Measurements from ENCODE around the gene CDC42BPA. TPM values are rescaled to one million over a fixed set of nuclear protein-coding genes. Genes with fewer than 3 reads are reported as not detected.

CDC42BPA gene
- total and polyA plus RNA-seq, 9 of the 15 experiments (the other 6 are each of a cell fraction or from before 2014, with no cell fraction given), result 8.0 to 77.5 (median 52.1) TPM

DNA sequence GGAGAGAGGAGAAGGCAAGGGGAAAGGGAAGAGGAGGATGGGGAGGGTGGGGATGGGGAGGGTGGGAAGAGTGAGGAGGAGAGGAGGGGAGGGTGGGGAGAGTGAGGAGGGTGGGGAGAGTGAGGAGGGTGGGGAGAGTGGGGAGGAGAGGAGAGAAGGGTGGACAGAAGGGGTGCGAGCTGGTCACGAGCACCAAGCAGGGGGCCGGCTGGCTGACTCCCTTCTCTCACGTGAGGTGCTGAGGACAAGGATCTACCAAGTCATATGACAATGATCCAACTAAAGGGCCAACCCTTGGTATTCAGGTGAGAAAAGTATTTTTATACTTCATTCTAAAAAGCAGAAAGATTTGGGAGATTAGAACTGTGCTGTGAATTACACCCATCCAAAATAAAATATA lies 326.4 kb downstream of the CDC42BPA start:
- no peak overlapping the region for H3K4me3 ChIP-seq
- H3K27ac ChIP-seq (ENCODE audit: extremely low read depth, low read depth, low read length), result no peak overlapping the region
- H2AFZ ChIP-seq (ENCODE audit: low read depth, low read length), result no peak overlapping the region
- ATAC-seq (no peak), FAIRE-seq (no peak), DNase-seq (ENCODE audit: extremely low read depth in 1 of 4, low spot score in 3 of 4) (no peak)
- H3K36me3 ChIP-seq (ENCODE audit: control insufficient read depth, insufficient read depth, low read length), result peaks cover 66% of the 10 kb centered on the region; the same call in 2 of the 3 replicates
- peaks cover 3% of the 10 kb centered on the region for H3K9me1 ChIP-seq (ENCODE audit: control insufficient read depth, insufficient read depth, low read length)
- intact Hi-C loops (cut with micrococcal nuclease), result no loop called here
- H3K9me3 ChIP-seq (replicated peaks; ENCODE audit: control insufficient read depth, insufficient read depth, low read depth, low read length), result no peaks in the 10 kb centered on the region
- WGBS (ENCODE audit: insufficient coverage, low coverage, missing lambda C conversion rate), result 66% methylated on average over 2 of the region's 4 CpGs
- no peaks in the 10 kb centered on the region for H3K27me3 ChIP-seq (ENCODE audit: control insufficient read depth in 2 of 2, insufficient read depth in 2 of 2, low read length in 2 of 2)
- peaks cover 16 to 23% of the 10 kb centered on the region in 2 experiments for H3K4me1 ChIP-seq (replicated peaks in 1 of 2; ENCODE audit: control insufficient read depth in 2 of 2, insufficient read depth in 2 of 2, low read length in 2 of 2)
- no peak overlapping the region for H3K4me2 ChIP-seq (ENCODE audit: insufficient read depth, low read length)
- H3K9ac ChIP-seq (ENCODE audit: insufficient read depth in 1 of 2, low read depth in 2 of 2, low read length in 2 of 2), result no peak overlapping the region
- POLR2A ChIA-PET, result interaction anchor here (2.0 to 5.1 kb wide), 2 partner anchors 11 kb away, joined by 6 to 24 read pairs; no protein-coding TSS in a partner anchor
- TF ChIP-seq HDAC1 (IDR thresholded peaks at IDR 0.05) (no peak), SRSF7 (optimal IDR thresholded peaks at IDR 0.05; ENCODE audit: low read depth, low read length) (no peak), RCOR1 (IDR thresholded peaks at IDR 0.05; ENCODE audit: borderline replicate concordance in 1 of 2, low read depth in 2 of 2, low read length in 2 of 2) (no peak)
- TF ChIP-seq, protein P1, sequence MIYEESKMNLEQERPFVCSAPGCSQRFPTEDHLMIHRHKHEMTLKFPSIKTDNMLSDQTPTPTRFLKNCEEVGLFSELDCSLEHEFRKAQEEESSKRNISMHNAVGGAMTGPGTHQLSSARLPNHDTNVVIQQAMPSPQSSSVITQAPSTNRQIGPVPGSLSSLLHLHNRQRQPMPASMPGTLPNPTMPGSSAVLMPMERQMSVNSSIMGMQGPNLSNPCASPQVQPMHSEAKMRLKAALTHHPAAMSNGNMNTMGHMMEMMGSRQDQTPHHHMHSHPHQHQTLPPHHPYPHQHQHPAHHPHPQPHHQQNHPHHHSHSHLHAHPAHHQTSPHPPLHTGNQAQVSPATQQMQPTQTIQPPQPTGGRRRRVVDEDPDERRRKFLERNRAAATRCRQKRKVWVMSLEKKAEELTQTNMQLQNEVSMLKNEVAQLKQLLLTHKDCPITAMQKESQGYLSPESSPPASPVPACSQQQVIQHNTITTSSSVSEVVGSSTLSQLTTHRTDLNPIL (CRISPR knock-in tag; IDR thresholded peaks at IDR 0.05), result no peak
- TF ChIP-seq, protein P2, sequence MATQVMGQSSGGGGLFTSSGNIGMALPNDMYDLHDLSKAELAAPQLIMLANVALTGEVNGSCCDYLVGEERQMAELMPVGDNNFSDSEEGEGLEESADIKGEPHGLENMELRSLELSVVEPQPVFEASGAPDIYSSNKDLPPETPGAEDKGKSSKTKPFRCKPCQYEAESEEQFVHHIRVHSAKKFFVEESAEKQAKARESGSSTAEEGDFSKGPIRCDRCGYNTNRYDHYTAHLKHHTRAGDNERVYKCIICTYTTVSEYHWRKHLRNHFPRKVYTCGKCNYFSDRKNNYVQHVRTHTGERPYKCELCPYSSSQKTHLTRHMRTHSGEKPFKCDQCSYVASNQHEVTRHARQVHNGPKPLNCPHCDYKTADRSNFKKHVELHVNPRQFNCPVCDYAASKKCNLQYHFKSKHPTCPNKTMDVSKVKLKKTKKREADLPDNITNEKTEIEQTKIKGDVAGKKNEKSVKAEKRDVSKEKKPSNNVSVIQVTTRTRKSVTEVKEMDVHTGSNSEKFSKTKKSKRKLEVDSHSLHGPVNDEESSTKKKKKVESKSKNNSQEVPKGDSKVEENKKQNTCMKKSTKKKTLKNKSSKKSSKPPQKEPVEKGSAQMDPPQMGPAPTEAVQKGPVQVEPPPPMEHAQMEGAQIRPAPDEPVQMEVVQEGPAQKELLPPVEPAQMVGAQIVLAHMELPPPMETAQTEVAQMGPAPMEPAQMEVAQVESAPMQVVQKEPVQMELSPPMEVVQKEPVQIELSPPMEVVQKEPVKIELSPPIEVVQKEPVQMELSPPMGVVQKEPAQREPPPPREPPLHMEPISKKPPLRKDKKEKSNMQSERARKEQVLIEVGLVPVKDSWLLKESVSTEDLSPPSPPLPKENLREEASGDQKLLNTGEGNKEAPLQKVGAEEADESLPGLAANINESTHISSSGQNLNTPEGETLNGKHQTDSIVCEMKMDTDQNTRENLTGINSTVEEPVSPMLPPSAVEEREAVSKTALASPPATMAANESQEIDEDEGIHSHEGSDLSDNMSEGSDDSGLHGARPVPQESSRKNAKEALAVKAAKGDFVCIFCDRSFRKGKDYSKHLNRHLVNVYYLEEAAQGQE (IDR thresholded peaks at IDR 0.05; ENCODE audit: borderline replicate concordance), result no peak
- TF ChIP-seq, protein P2 (CRISPR knock-in tag; IDR thresholded peaks at IDR 0.05; ENCODE audit: low read depth), result no peak
- H4K20me1 ChIP-seq (replicated peaks; ENCODE audit: control insufficient read depth, insufficient read depth, low read length), result no peaks in the 10 kb centered on the region
- no TSS peak for BruUV-seq (replicated peaks)
- H3K79me2 ChIP-seq (ENCODE audit: control insufficient read depth, insufficient read depth, low read length), result no peaks in the 10 kb centered on the region
- CTCF ChIA-PET (ENCODE audit: low intra/inter-chr PET ratio), result no interaction called here
- in situ Hi-C loops (cut with MboI), result no loop called here
